Skin of body (tissue), 2 donors: ENCODE results near the gene PPM1E. TPM values are rescaled to one million over a fixed set of nuclear protein-coding genes. Genes with fewer than 3 reads are reported as not detected.
"Not testable (repeated sequence)": the region's sequence is repeated elsewhere in the genome, so short reads cannot be mapped to it uniquely, and the experiment has no call there.

Experiments used
- DNase-seq: peaks from one replicate; lab custom pipeline; 2025; lab: John Stamatoyannopoulos, UW
- total RNA-seq: library from RNA; depleted of rRNA; stranded (reverse); fragments of >200 nt; gene quantifications from one replicate; pipeline ENCODE4 v1.2.3, GENCODE V29; 2014

PPM1E gene
- total RNA-seq, 1 donor from 2014 or later = 0.89 TPM

- no peak for DNase-seq
Measured at GRCh38 chr17:58837699-58838098, 82.0 kb downstream of the PPM1E start.

GRCh38 chr17:58840820-58841612, 85.4 kb downstream of the PPM1E start:
- DNase-seq = no peak

DNA sequence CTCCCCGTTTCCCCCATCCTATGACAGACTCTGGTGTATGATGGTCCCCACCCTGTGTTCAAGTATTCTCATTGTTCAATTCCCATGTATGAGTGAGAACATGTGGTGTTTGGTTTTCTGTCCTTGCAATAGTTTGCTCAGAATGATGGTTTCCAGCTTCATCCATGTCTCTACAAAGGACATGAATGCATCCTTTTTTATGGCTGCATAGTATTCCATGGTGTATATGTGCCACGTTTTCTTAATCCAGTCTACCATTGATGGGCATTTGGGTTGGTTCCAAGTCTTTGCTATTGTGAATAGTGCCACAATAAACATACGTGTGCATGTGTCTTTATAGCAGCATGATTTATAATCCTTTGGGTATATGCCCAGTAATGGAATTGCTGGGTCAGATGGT, 90.8 kb downstream of the PPM1E start:
- DNase-seq = not testable (repeated sequence)

DNA sequence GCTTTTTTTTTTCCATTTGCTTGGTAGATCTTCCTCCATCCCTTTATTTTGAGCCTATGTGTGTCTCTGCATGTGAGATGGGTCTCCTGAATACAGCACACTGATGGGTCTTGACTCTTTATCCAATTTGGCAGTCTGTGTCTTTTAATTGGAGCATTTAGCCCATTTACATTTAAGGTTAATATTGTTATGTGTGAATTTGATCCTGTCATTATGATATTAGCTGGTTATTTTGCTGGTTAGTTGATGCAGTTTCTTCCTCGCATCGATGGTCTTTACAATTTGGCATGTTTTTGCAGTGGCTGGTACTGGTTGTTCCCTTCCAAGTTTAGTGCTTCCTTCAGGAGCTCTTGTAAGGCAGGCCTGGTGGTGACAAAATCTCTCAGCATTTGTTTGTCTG, 94.5 kb downstream of the PPM1E start:
- DNase-seq = not testable (repeated sequence)

GRCh38 chr17:58865301-58865700, 109.6 kb downstream of the PPM1E start:
- no peak for DNase-seq

GRCh38 chr17:58870747-58871146, 115.1 kb downstream of the PPM1E start:
- DNase-seq = no peak

GRCh38 chr17:58873926-58874325, 118.3 kb downstream of the PPM1E start:
- DNase-seq = no peak

DNA sequence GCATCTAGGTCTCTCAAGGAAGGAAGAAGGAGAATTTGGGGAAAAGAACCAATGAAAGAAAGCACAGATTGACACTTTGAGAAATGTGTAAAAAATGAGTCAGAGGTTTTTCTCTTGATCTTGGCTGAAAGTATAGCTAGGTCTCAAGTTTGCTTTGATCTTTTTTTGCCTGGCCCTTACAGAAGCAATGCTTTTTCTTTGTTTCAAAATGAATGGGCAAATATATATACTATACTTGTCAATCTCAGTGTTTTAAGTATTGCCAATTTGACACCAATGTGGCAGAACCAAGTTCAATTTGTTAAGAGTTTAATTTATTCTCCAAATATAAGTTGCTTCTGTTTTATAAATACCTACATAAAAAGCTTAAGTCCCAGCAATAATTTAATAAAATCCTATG, 119.6 kb downstream of the PPM1E start:
- no peak for DNase-seq

DNA sequence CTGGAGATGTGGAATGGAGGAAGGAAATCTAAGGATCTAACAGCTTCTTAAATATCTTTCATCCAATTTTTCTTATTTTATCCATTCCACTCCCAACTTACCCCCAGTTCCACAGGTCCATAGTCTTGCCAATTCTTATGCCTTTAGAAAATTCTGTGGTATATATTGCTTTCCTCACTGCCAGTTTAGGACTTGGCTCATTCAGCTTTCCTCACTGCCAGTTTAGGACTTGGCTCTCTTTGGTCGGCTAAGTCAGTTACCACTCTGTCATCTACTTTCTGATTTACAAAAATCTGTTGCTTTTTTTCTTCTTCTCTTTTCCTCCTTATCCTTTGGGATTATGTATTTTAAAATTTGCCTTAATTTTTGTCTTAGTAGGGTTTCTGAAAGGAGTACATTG, 128.5 kb downstream of the PPM1E start:
- DNase-seq = no peak

- DNase-seq = no peak
Measured at GRCh38 chr17:58886514-58886913, 130.9 kb downstream of the PPM1E start.

DNA sequence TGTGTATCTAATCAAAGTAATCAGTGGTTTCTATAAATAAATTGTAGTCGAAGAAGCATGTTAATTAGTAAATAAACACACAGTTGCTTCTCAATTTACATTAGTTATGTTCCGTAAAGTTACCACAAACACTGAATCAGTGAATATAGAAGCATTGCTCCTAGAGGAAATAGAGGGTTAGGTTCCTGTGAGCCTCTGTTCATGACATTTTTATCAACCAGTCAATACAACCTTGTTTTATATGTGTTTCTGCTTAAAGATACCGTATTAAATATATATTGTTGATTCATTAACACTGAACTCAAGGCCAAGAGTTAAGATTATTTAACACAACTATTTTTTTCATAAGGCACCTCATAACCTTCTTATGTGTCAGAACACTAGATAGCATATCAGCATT, 134.3 kb downstream of the PPM1E start:
- DNase-seq = no peak

DNA sequence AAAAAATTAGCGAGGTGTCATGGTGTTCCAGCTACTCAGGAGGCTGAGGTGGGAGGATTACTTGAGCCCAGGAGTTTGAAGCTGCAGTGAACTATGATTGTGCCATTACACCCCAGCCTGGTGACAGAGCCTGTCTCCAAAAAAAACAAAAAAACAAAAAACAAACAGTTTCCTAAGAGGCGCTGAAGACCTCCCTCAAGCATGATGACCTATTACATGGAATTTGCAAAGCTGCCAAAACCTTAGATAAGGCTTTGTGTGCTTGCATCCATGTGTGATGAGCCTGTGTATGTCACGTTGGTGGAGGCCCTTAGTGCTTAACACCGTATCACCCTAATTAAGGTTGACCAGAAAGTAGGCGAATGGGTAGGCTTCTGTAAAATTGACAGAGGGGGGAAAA, 143.5 kb downstream of the PPM1E start:
- DNase-seq = no peak

DNA sequence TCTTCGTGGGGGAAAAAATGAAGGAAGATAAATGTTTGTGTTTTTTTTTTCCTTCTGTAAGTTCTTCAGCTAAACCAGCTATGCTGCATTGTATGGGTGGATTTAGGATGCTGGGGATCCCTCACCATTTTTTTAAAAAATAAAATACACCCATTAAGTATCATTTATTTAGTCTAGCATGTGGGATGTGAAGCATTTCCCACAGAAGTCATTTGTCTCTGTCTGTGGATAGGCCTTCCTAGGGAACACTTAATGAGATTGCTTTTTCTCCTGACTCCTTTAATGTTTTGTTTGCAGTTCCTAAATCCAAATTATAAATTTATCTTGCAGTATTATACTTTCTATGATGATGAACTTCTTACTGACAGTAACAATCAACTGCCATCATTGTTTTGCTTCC, 146.7 kb downstream of the PPM1E start:
- no peak for DNase-seq

DNA sequence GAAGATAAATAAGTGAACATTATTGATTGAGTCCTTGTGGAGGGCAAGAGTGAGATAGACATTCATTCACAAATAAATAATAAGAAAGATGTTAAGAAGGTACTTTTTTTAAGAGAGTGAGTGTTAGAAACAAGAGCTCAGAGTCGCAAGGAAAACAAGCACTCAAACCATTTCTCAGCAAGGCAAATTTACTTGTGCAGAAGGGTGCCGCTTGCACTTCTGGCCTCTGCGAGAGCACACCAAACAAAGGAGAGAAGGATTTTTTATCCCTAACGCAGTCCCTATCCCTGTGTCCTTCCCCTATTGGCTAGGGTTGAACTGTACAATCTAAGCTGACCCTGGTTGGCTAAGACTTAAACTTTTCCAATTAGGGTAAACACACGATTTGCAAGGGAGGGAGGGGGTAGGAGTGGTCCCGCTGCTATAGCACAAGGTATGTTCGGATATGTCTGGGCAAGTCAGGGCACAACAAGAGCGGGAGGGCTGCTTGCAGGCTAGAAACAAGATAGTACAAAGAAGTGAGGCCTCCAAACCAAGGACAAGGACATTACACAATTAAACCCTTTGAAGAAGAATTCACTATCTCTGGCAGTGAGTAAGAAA, 156.2 kb downstream of the PPM1E start:
- DNase-seq = no peak

GRCh38 chr17:58913552-58913951, 157.9 kb downstream of the PPM1E start:
- DNase-seq = no peak

DNA sequence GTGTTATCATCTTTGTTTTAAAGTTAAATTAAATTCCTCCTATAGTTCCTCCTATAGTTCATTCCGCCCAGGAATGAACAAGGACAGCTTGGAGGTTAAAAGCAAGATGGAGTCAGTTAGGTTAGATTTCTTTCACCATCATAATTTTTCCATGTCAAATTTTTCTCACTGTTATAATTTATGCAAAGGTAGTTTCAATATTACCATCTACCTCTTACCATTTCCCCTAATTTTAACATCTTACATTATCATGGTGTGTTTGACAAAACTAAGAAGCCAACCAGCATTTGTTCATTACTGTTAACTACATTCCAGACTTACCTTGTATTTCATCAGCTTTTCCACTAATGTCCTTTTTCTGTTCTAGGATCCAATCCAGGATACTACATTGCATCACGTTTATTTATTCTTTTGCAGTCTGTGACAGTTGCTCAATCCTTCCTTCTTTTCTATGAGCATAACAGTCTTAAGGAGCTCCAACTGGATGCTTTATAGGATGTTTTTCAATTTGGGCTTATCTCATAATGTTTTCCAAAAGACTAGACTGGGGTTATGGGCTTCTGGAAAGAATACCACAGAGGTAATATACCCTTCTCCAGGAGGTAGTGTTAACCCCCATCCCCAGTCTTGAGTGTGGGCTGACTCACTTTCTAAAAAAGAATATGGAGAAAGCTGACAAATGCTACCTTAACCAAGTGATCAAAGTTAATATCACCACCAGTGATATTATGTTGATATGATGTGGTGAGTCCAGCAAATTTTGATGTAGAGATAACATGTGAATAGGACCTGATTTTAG, 158.5 kb downstream of the PPM1E start:
- no peak for DNase-seq

- DNase-seq = no peak
Measured at GRCh38 chr17:58917228-58917627, 161.6 kb downstream of the PPM1E start.

DNA sequence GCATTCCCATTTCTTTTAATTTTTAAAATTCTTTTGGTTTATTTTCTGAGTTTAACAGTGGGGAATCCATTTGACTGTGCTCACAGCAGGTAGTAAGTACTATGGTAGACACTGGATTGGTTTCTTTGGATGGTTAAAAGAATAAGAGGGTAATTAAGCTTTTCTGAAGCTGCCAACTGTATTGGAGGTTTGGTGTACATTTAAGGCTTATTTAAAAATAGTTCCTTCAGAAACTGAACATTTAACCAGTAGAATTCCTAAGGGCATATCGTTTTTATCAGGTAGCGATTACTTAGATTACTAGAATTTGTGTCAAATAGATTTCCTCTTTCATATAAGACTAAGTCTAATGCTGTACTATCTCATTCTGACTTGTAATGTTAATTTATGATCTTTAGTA, 162.4 kb downstream of the PPM1E start:
- DNase-seq = no peak

- DNase-seq = no peak
Measured at GRCh38 chr17:58918884-58919283, 163.2 kb downstream of the PPM1E start.

DNA sequence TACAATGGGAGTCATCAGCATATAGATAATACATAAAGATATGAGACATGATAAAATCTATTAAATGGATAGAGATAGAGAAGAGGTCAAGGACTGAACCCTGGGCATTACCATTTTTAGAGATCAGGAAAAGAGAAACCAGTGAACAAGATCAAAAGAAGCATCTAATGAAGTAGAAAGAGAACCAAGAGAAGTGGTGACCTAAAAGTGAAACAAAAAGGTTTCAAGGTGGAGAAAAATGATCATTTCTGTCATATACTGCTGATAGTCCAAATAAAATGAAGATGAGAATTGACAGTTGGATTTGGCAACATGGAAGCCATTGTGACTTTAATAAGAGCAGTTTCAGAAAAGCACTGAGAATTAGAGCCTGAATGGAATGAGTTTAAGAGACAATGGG, 165.1 kb downstream of the PPM1E start:
- DNase-seq = no peak

- DNase-seq = no peak
Measured at GRCh38 chr17:58932956-58933355, 177.3 kb downstream of the PPM1E start.

DNA sequence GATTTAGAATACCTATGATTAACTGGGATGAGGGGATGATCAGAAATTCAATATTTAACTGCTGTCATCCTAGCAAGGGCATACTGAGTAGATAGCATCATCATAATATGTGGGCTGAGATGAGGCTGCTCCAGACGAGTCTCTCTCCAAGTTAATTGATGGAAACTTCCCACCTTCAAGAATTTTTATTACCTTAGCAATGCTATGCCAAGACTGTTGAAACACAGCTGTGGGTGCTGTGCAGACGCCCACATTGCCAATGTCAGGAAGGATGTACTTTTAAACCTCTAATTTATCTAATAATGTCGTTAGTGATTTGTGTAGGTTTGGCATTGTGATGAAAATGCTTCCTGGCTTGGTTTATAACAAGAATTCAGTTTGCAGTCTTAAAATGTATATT, 180.6 kb downstream of the PPM1E start:
- DNase-seq = no peak
